Stimulated activated naive CD4-positive, alpha-beta T cell treated with Interleukin-2 at 50 U/mL for 16 hours (primary cell): ENCODE measurements around the gene PIK3CB.
"Not testable (repeated sequence)": the region's sequence is repeated elsewhere in the genome, so short reads cannot be mapped to it uniquely, and the experiment has no call there.

Experiments used
- DNase-seq: peaks from one replicate; lab custom pipeline; 2025; lab: John Stamatoyannopoulos, UW

The PIK3CB gene

GRCh38 chr3:138608322-138609135, 226.2 kb downstream of the PIK3CB start, which contains the start of gene FAIM:
Gene FAIM, plus strand, starts transcription at chr3:138608771. Its CDS starts 10,956 bp downstream, at chr3:138619727.
- DNase-seq: peak; percentile 67

DNA sequence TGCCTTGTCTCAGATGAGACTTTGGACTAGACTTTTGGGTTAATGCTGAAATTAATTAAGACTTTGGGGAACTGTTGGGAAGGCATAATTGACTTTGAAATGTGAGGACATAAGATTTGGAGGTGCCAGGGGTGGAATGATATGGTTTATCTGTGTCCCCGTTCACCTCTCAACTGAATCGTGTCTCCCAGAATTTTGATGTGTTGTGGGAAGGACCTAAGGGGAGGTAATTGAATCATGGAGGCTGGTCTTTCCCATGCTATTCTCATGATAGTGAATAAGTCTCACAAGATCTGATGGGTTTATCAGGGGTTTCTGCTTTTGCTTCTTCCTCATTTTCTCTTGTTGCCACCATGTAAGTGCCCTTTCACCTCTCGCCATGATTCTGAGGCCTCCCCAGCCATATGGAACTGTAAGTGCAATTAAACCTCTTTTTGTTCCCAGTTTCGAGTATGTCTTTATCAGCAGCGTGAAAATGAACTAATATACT, 230.6 kb downstream of the PIK3CB start:
- not testable (repeated sequence) for DNase-seq
